OCI-LY7 (cell line): ENCODE measurements around the gene CBFB. TPM values are rescaled to one million over a fixed set of nuclear protein-coding genes. Genes with fewer than 3 reads are reported as not detected.

ENCODE experiments used
- BruUV-seq: library from RNA; stranded (reverse); fragments of 400-500 nt; replicated peaks from 2 replicates; lab custom pipeline; 2021; lab: Mats Ljungman, UMichigan
- CTCF ChIA-PET: fragments of 300-600 bp; sonication (Branson Sonifier 250); formaldehyde crosslinking; loops from one replicate; lab custom pipeline; 2022; ENCODE audit warnings: antibody characterized with exemption; ENCODE audit not compliant: unreplicated experiment; lab: Charles Lee
- POLR2A ChIA-PET: fragments of 300-600 bp; sonication (Branson Sonifier 250); formaldehyde crosslinking; loops from one replicate; lab custom pipeline; 2022; ENCODE audit warnings: antibody characterized with exemption; lab: Charles Lee
- DNase-seq: peaks from one replicate; pipeline ENCODE4 v3.0.0-alpha.2; 2015; ENCODE audit warnings: low spot score
- H2AFZ ChIP-seq: fragments of 200-600 bp; sonication (generic), shearing (Covaris generic); 2 replicates; pipeline ENCODE4 v1.6.1; 2014; ENCODE audit warnings: mild to moderate bottlenecking, antibody characterized with exemption, low read length, moderate library complexity
- H3K27ac ChIP-seq: fragments of 200-600 bp; sonication (generic); 2 replicates; pipeline ENCODE4 v1.5.1; 2014; ENCODE audit warnings: mixed run types, low read depth, mild to moderate bottlenecking, moderate library complexity, low read length, inconsistent platforms; ENCODE audit not compliant: poor library complexity, severe bottlenecking
- H3K36me3 ChIP-seq: fragments of 200-600 bp; sonication (generic); 2 replicates; pipeline ENCODE4 v1.6.1; 2014; ENCODE audit warnings: mild to moderate bottlenecking, antibody characterized with exemption, low read length, moderate library complexity, mixed read lengths; ENCODE audit not compliant: insufficient read depth
- H3K4me1 ChIP-seq: fragments of 200-600 bp; sonication (generic); 2 replicates; pipeline ENCODE4 v1.5.1; 2014; ENCODE audit warnings: mild to moderate bottlenecking, low read length; ENCODE audit not compliant: insufficient read depth, poor library complexity, severe bottlenecking
- H3K4me2 ChIP-seq: fragments of 200-600 bp; sonication (generic); 2 replicates; pipeline ENCODE4 v1.6.1; 2014; ENCODE audit warnings: mild to moderate bottlenecking, low read length
- H3K4me3 ChIP-seq: fragments of 200-600 bp; sonication (generic); 2 replicates; pipeline ENCODE4 v1.5.1; 2014; ENCODE audit warnings: mild to moderate bottlenecking, low read depth, low read length; ENCODE audit not compliant: poor library complexity, severe bottlenecking
- H3K79me2 ChIP-seq: fragments of 200-600 bp; sonication (generic); 2 replicates; pipeline ENCODE4 v1.6.1; 2016; ENCODE audit warnings: low read depth, mild to moderate bottlenecking, low read length, moderate library complexity, mixed read lengths; ENCODE audit not compliant: insufficient read depth
- H3K9me2 ChIP-seq: fragments of 200-600 bp; sonication (generic); 2 replicates; pipeline ENCODE4 v1.6.1; 2016; ENCODE audit warnings: mild to moderate bottlenecking, low read length, mixed read lengths; ENCODE audit not compliant: insufficient read depth
- H3K9me3 ChIP-seq: fragments of 200-600 bp; sonication (generic); 2 replicates; pipeline ENCODE4 v1.6.1; 2014; ENCODE audit warnings: mild to moderate bottlenecking, mixed run types, low read length, mixed read lengths
- H4K20me1 ChIP-seq: fragments of 200-600 bp; sonication (generic); 2 replicates; pipeline ENCODE4 v1.6.1; 2014; ENCODE audit warnings: mild to moderate bottlenecking, antibody characterized with exemption, low read length, moderate library complexity, mixed read lengths; ENCODE audit not compliant: insufficient read depth
- CTCF ChIP-seq: fragments of 200-600 bp; sonication (generic); conservative IDR thresholded peaks from 2 replicates; pipeline ENCODE4 v1.5.1; 2014; ENCODE audit warnings: mild to moderate bottlenecking, antibody characterized with exemption, low read length, moderate library complexity, mixed read lengths
- EZH2phosphoT487 ChIP-seq: fragments of 200-600 bp; sonication (generic); IDR thresholded peaks from 2 replicates; pipeline ENCODE4 v1.6.1; 2018; ENCODE audit warnings: low read depth, borderline replicate concordance, mild to moderate bottlenecking, mixed run types, antibody characterized with exemption, low read length, moderate library complexity, mixed read lengths
- intact Hi-C: fragments of 100-400 bp; cut with micrococcal nuclease; formaldehyde crosslinking; loops from one replicate; pipeline ENCODE4 v1.10.0; 2022; ENCODE audit not compliant: unreplicated experiment
- total RNA-seq, 2 experiments: library from RNA; depleted of rRNA in 1 of 2; stranded (reverse); fragments of >200 nt in 1 of 2; shearing (Covaris generic) in 1 of 2; gene quantifications; 2 replicates each; pipeline ENCODE4 v1.2.3, GENCODE V29; 2014 to 2022

CBFB gene
- total RNA-seq, 2 experiments from 2014 or later: 93.5 to 151 TPM

- TF ChIP-seq CTCF: no peak
- no peak for TF ChIP-seq EZH2phosphoT487
- Histone ChIP-seq H3K27ac (peak overlapping the region; percentile 8), H3K4me3 (no peak overlapping the region), H3K4me1 (peaks cover 17% of the 10 kb centered on the region), H3K36me3 (peaks cover 38% of the 10 kb centered on the region), H3K79me2 (no peaks in the 10 kb centered on the region), H3K9me2 (no peaks in the 10 kb centered on the region), H3K9me3 (no peaks in the 10 kb centered on the region), H3K4me2 (peak overlapping the region; percentile 58), H2AFZ (no peak overlapping the region), H4K20me1 (peaks cover 3% of the 10 kb centered on the region; the same call in 1 of the 2 replicates)
- intact Hi-C loops: no loop called here
- ChIA-PET POLR2A (no interaction called here), CTCF (interaction anchor here (0.6 kb wide), 1 partner anchor 210 kb away, joined by 3 read pairs; no protein-coding TSS in a partner anchor)
- DNase-seq: peak; percentile 27
- BruUV-seq: no TSS peak
Measured at GRCh38 chr16:67084345-67085028, 55.5 kb downstream of the CBFB start.

DNA sequence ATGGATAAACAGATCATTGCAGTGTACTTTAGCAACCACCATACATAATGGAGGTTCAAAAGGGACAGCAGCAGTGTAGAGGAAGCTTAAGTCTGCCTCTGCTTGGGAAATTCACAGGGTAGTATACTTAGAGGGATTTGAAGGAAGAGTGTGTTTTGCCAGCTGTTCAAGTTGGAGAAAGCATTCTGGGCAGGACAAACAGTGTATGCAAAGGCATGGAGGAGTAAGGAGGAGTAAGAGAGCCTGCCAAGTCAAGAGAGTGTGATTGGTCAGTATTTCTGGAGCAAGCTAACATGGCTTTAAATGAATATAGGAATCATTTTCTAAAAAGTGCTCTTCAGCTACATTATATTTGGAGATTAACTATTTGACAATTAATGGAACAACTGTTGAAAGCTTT lies 57.9 kb downstream of the CBFB start:
- H3K27ac ChIP-seq: no peak overlapping the region
- H3K9me3 ChIP-seq: no peaks in the 10 kb centered on the region
- peaks cover 3% of the 10 kb centered on the region; the same call in 1 of the 2 replicates for H4K20me1 ChIP-seq
- peaks cover 4% of the 10 kb centered on the region; the same call in 1 of the 2 replicates for H3K79me2 ChIP-seq
- ChIA-PET POLR2A (interaction anchor here (0.6 to 0.8 kb wide), 4 partner anchors 14 to 311 kb away, joined by 3 to 4 read pairs (median 3); no protein-coding TSS in a partner anchor), CTCF (no interaction called here)
- intact Hi-C loops: no loop called here
- no TSS peak for BruUV-seq
- H3K4me1 ChIP-seq: peaks cover 17% of the 10 kb centered on the region
- no peaks in the 10 kb centered on the region for H3K9me2 ChIP-seq
- TF ChIP-seq EZH2phosphoT487 (no peak), CTCF (no peak)
- H3K36me3 ChIP-seq: peaks cover 46% of the 10 kb centered on the region
- H3K4me2 ChIP-seq: no peak overlapping the region
- no peak overlapping the region for H3K4me3 ChIP-seq
- H2AFZ ChIP-seq: no peak overlapping the region
- no peak for DNase-seq

- Histone ChIP-seq H4K20me1 (peaks cover 3% of the 10 kb centered on the region; the same call in 1 of the 2 replicates), H3K4me2 (no peak overlapping the region), H2AFZ (no peak overlapping the region), H3K4me3 (no peak overlapping the region), H3K79me2 (peaks cover 4% of the 10 kb centered on the region; the same call in 1 of the 2 replicates), H3K9me3 (no peaks in the 10 kb centered on the region), H3K36me3 (peaks cover 51% of the 10 kb centered on the region), H3K4me1 (peaks cover 17% of the 10 kb centered on the region), H3K9me2 (no peaks in the 10 kb centered on the region), H3K27ac (no peak overlapping the region)
- POLR2A ChIA-PET: interaction anchor here (0.6 to 1.0 kb wide), 5 partner anchors 14 to 311 kb away, joined by 3 to 4 read pairs (median 3); no protein-coding TSS in a partner anchor
- CTCF ChIA-PET: no interaction called here
- no peak for TF ChIP-seq CTCF
- TF ChIP-seq EZH2phosphoT487: no peak
- intact Hi-C loops: no loop called here
- BruUV-seq: no TSS peak
- no peak for DNase-seq
Measured at GRCh38 chr16:67087291-67087690, 58.3 kb downstream of the CBFB start.
